PC-3 (cell line): ENCODE results near the gene GMPR.

Experiments used
- CTCF ChIP-seq: fragments of 300-600 bp; sonication (generic); conservative IDR thresholded peaks from 2 replicates; pipeline ENCODE4 v1.5.1; 2017; ENCODE audit warnings: antibody characterized with exemption, low read depth, mild to moderate bottlenecking, low read length
- EZH2 ChIP-seq: fragments of 300-600 bp; sonication (generic); IDR thresholded peaks from one replicate; pipeline ENCODE4 v1.6.1; 2017; ENCODE audit warnings: antibody characterized with exemption, mild to moderate bottlenecking, low read length; ENCODE audit not compliant: unreplicated experiment
- EZH2phosphoT487 ChIP-seq: fragments of 300-600 bp; sonication (generic); IDR thresholded peaks from 2 replicates; pipeline ENCODE4 v1.6.1; 2018; ENCODE audit warnings: mild to moderate bottlenecking, antibody characterized with exemption, low read length, borderline replicate concordance

GRCh38 chr6:16205377-16206144, 32.8 kb upstream of the GMPR start:
- no peak for TF ChIP-seq CTCF
- TF ChIP-seq EZH2phosphoT487: no peak
- TF ChIP-seq EZH2: no peak
